Lower lobe of right lung (tissue), 2 donors: ENCODE measurements around the gene SLC6A2. TPM values are rescaled to one million over a fixed set of nuclear protein-coding genes. Genes with fewer than 3 reads are reported as not detected.

Source experiments
- ATAC-seq, 2 donors: fragments of 200-7000 bp; cut with Tn5 transposase; one replicate each; pipeline ENCODE4 v1.9.1; 2020 to 2022; ENCODE audit warnings: mild to moderate bottlenecking in 2 of 2, moderate library complexity in 2 of 2
- DNase-seq: peaks from one replicate; pipeline ENCODE4 v3.0.0-alpha.2; 2020
- H3K27ac ChIP-seq: fragments of 200-600 bp; one replicate; pipeline ENCODE4 v1.8.0; 2022
- H3K27me3 ChIP-seq: fragments of 200-600 bp; one replicate; pipeline ENCODE4 v1.8.0; 2022; ENCODE audit warnings: low read depth
- H3K36me3 ChIP-seq: fragments of 200-600 bp; one replicate; pipeline ENCODE4 v1.8.0; 2022; ENCODE audit warnings: mild to moderate bottlenecking
- H3K4me1 ChIP-seq: fragments of 200-600 bp; one replicate; pipeline ENCODE4 v1.8.0; 2022
- H3K4me3 ChIP-seq: fragments of 200-600 bp; one replicate; pipeline ENCODE4 v1.8.0; 2022; ENCODE audit warnings: mild to moderate bottlenecking
- H3K9me3 ChIP-seq: fragments of 200-600 bp; one replicate; pipeline ENCODE4 v1.8.0; 2022
- CTCF ChIP-seq: fragments of 200-600 bp; IDR thresholded peaks from one replicate; pipeline ENCODE4 v1.8.0; 2022; ENCODE audit warnings: antibody characterized with exemption, mild to moderate bottlenecking
- intact Hi-C: fragments of 100-400 bp; cut with DNase I; formaldehyde crosslinking; loops from one replicate; pipeline ENCODE4 v1.11.0; 2022
- total RNA-seq: library from RNA; stranded (reverse); fragmentation: NEBNext Ultra II Directional; extraction: Animal tissue kit (Norgen Biotek cat#: 25700); gene quantifications from one replicate; pipeline ENCODE4 v1.2.1, GENCODE V29; 2021
- donor health status: DM: no; HTN: yes; CAD: no; lungs with severe emphysema.

The SLC6A2 gene
- total RNA-seq, 1 donor from 2014 or later = not detected

GRCh38 chr16:55698946-55699345 lies 43.2 kb downstream of the SLC6A2 start:
- intact Hi-C loops = no loop called here

DNA sequence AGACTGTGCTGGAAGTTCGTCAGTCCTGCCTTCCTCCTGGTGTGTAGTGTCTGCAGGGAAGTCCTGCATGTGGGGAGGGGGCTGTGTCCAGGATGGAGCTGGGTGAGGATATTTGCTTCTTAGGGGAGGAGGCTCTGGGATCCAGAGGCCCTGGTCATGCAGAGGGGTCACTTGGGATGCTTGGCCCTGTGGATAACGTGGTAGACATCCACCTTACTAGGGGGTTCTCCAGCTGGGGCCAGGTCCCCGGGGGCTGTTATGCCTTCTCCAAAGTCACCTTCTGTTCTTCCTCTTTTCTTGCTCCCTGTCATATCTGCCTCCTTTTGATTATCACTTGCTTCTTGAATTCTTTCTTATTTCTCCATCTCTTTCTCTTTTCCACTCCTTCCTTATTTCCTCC lies 43.8 kb downstream of the SLC6A2 start:
- no peak for TF ChIP-seq CTCF
- Histone ChIP-seq H3K4me1 (no peaks in the 10 kb centered on the region), H3K9me3 (no peaks in the 10 kb centered on the region), H3K27me3 (no peaks in the 10 kb centered on the region), H3K27ac (no peak overlapping the region), H3K36me3 (no peaks in the 10 kb centered on the region), H3K4me3 (no peak overlapping the region)
- intact Hi-C loops = loop anchor here (10.0 kb wide), 1 partner anchor 235 kb away; no protein-coding TSS in a partner anchor
- no peak for ATAC-seq
- DNase-seq = no peak

More at GRCh38 chr16:55698946-55699345, 43.2 kb downstream of the SLC6A2 start:
- Histone ChIP-seq H3K9me3 (no peaks in the 10 kb centered on the region), H3K27ac (no peak overlapping the region), H3K36me3 (no peaks in the 10 kb centered on the region), H3K4me3 (no peak overlapping the region), H3K4me1 (no peaks in the 10 kb centered on the region), H3K27me3 (no peaks in the 10 kb centered on the region)
- TF ChIP-seq CTCF = no peak
- no peak for DNase-seq
- ATAC-seq = no peak

DNA sequence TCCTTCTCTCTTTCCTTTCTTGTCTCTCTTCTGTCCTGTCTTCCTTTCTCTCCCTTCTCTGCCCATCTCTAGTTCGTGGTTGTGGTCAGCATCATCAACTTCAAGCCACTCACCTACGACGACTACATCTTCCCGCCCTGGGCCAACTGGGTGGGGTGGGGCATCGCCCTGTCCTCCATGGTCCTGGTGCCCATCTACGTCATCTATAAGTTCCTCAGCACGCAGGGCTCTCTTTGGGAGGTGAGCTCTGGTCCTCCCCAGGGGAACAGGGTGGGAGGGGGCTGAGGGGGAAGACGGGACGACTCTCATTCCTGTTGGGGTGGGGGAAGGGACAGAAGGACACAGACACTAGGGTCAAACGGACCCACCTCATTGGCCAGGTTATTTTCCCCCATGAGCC lies 44.3 kb downstream of the SLC6A2 start:
- ATAC-seq (no peak), DNase-seq (no peak)
- Histone ChIP-seq H3K9me3 (no peaks in the 10 kb centered on the region), H3K36me3 (no peaks in the 10 kb centered on the region), H3K27ac (no peak overlapping the region), H3K4me1 (no peaks in the 10 kb centered on the region), H3K27me3 (no peaks in the 10 kb centered on the region), H3K4me3 (no peak overlapping the region)
- intact Hi-C loops = loop anchor here (10.0 kb wide), 1 partner anchor 235 kb away; no protein-coding TSS in a partner anchor
- no peak for TF ChIP-seq CTCF

GRCh38 chr16:55700961-55701360 lies 45.2 kb downstream of the SLC6A2 start:
- intact Hi-C loops = loop anchor here (10.0 kb wide), 1 partner anchor 236 kb away; no protein-coding TSS in a partner anchor
- no peak for TF ChIP-seq CTCF
- H3K4me1 ChIP-seq = no peaks in the 10 kb centered on the region
- ATAC-seq (no peak), DNase-seq (no peak)
- H3K36me3 ChIP-seq = no peaks in the 10 kb centered on the region
- H3K9me3 ChIP-seq = no peaks in the 10 kb centered on the region
- no peak overlapping the region for H3K27ac ChIP-seq
- no peaks in the 10 kb centered on the region for H3K27me3 ChIP-seq
- no peak overlapping the region for H3K4me3 ChIP-seq

- Histone ChIP-seq H3K27ac (no peak overlapping the region), H3K4me3 (no peak overlapping the region), H3K36me3 (no peaks in the 10 kb centered on the region), H3K9me3 (no peaks in the 10 kb centered on the region), H3K27me3 (no peaks in the 10 kb centered on the region), H3K4me1 (no peaks in the 10 kb centered on the region)
- DNase-seq = peak; percentile 72
- ATAC-seq = peak; percentile 74 to 78
- intact Hi-C loops = loop anchor here (10.0 kb wide), 1 partner anchor 237 kb away; no protein-coding TSS in a partner anchor
- TF ChIP-seq CTCF = peak; percentile 65
Observed at GRCh38 chr16:55701442-55702319, 45.9 kb downstream of the SLC6A2 start.
